ENCODE results near the gene PEX10.

Gene PEX10

DNA sequence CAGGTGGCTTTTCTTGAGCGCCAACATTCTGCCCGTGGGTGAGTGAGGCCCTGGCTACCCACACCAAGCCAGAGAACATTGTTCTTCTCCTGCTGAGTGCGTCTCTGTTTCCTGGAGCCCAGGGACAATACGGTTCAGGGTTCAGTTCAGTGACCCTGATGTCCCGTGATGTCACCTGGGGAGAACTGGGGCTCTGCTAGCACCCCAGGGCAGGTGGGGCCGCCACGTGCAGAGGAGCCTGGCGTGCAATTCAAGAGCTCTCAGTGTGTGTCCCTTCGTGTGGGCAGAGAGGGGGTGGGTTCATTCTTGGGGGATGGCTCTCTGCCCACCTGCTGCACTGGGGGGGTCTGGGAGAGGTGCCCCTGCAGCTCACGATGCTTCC is 18.2 kb upstream of the PEX10 start:
- Histone ChIP-seq H3K9me3 (ENCODE audit: control insufficient read depth, low read length) (no peaks in the 10 kb centered on the region), H3K27ac (no peak overlapping the region), H3K4me3 (ENCODE audit: low read depth, low read length) (no peak overlapping the region), H3K4me1 (no peaks in the 10 kb centered on the region), H3K27me3 (ENCODE audit: control insufficient read depth, insufficient read depth, low read length) (peaks cover 5% of the 10 kb centered on the region), H3K9ac (no peak overlapping the region), H3K36me3 (ENCODE audit: control insufficient read depth, insufficient read depth, low read length) (no peaks in the 10 kb centered on the region), H3K4me2 (ENCODE audit: low read length) (no peak overlapping the region), H3K79me2 (no peaks in the 10 kb centered on the region), H2AFZ (no peak overlapping the region)
- TF ChIP-seq, protein P1, sequence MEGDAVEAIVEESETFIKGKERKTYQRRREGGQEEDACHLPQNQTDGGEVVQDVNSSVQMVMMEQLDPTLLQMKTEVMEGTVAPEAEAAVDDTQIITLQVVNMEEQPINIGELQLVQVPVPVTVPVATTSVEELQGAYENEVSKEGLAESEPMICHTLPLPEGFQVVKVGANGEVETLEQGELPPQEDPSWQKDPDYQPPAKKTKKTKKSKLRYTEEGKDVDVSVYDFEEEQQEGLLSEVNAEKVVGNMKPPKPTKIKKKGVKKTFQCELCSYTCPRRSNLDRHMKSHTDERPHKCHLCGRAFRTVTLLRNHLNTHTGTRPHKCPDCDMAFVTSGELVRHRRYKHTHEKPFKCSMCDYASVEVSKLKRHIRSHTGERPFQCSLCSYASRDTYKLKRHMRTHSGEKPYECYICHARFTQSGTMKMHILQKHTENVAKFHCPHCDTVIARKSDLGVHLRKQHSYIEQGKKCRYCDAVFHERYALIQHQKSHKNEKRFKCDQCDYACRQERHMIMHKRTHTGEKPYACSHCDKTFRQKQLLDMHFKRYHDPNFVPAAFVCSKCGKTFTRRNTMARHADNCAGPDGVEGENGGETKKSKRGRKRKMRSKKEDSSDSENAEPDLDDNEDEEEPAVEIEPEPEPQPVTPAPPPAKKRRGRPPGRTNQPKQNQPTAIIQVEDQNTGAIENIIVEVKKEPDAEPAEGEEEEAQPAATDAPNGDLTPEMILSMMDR (IDR thresholded peaks at IDR 0.05): no peak

GRCh38 chr1:2429780-2430591 is 17.6 kb upstream of the PEX10 start:
- TF ChIP-seq, protein P1 (IDR thresholded peaks at IDR 0.05): no peak
- Histone ChIP-seq H3K4me1 (no peaks in the 10 kb centered on the region), H3K27me3 (ENCODE audit: control insufficient read depth, insufficient read depth, low read length) (peaks cover 5% of the 10 kb centered on the region), H3K79me2 (no peaks in the 10 kb centered on the region), H3K4me2 (ENCODE audit: low read length) (no peak overlapping the region), H3K4me3 (ENCODE audit: low read depth, low read length) (no peak overlapping the region), H3K36me3 (ENCODE audit: control insufficient read depth, insufficient read depth, low read length) (no peaks in the 10 kb centered on the region), H3K9ac (no peak overlapping the region), H3K27ac (no peak overlapping the region), H3K9me3 (ENCODE audit: control insufficient read depth, low read length) (no peaks in the 10 kb centered on the region), H2AFZ (no peak overlapping the region)

DNA sequence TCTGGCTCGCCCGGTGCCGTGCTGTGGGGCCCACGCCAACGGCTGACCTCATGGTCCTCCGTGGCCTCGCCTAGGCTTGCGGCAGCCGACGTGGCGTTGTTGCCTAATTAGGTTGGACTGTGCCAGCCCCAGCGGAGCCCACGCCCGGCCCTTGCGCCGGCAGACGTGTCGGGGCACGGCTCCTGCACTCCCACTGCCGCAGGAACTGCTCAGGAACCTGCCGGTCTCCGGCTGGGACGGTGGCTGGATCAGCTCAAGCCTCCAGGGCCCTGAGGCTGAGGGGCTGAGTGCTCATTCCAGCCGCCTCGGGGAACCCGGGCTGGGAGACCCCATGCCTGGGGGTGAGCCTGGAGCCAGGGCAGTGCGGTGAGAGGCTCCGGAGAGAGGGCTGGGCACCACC is 16.1 kb upstream of the PEX10 start:
- H3K27me3 ChIP-seq (ENCODE audit: control insufficient read depth, insufficient read depth, low read length): no peaks in the 10 kb centered on the region
- H3K27ac ChIP-seq: no peak overlapping the region
- no peak overlapping the region for H3K4me3 ChIP-seq (ENCODE audit: low read depth, low read length)
- no peak overlapping the region for H3K4me2 ChIP-seq (ENCODE audit: low read length)
- H3K36me3 ChIP-seq (ENCODE audit: control insufficient read depth, insufficient read depth, low read length): no peaks in the 10 kb centered on the region
- no peaks in the 10 kb centered on the region for H3K9me3 ChIP-seq (ENCODE audit: control insufficient read depth, low read length)
- H3K9ac ChIP-seq: no peak overlapping the region
- H3K79me2 ChIP-seq: no peaks in the 10 kb centered on the region
- H2AFZ ChIP-seq: no peak overlapping the region
- H3K4me1 ChIP-seq: no peaks in the 10 kb centered on the region
- TF ChIP-seq, protein P1 (IDR thresholded peaks at IDR 0.05): no peak

DNA sequence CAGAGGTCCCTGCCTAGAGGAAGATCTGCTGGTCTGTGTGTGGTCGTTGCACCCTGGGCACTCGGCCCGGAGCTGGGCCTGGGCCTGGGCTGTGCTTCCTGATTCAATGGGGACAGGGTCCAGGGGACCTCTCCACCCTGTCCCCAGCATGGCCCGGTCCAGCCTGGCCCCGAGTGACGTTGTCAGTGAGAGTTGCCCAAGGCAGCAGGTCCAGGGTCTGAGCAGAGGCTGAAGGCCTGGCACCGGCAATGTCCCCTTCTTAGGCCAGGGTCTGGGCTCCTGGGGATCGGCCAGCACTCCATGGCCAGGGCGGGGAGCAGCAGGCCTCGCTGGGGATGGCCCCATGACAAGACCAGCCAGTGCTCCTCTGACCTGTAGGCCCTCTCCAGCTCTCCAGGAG is 15.6 kb upstream of the PEX10 start:
- H3K4me3 ChIP-seq (ENCODE audit: low read depth, low read length): no peak overlapping the region
- H3K4me1 ChIP-seq: no peaks in the 10 kb centered on the region
- no peaks in the 10 kb centered on the region for H3K79me2 ChIP-seq
- H3K27ac ChIP-seq: no peak overlapping the region
- H2AFZ ChIP-seq: no peak overlapping the region
- no peaks in the 10 kb centered on the region for H3K9me3 ChIP-seq (ENCODE audit: control insufficient read depth, low read length)
- H3K9ac ChIP-seq: no peak overlapping the region
- H3K36me3 ChIP-seq (ENCODE audit: control insufficient read depth, insufficient read depth, low read length): no peaks in the 10 kb centered on the region
- H3K27me3 ChIP-seq (ENCODE audit: control insufficient read depth, insufficient read depth, low read length): no peaks in the 10 kb centered on the region
- TF ChIP-seq, protein P1 (IDR thresholded peaks at IDR 0.05): no peak
- no peak overlapping the region for H3K4me2 ChIP-seq (ENCODE audit: low read length)

DNA sequence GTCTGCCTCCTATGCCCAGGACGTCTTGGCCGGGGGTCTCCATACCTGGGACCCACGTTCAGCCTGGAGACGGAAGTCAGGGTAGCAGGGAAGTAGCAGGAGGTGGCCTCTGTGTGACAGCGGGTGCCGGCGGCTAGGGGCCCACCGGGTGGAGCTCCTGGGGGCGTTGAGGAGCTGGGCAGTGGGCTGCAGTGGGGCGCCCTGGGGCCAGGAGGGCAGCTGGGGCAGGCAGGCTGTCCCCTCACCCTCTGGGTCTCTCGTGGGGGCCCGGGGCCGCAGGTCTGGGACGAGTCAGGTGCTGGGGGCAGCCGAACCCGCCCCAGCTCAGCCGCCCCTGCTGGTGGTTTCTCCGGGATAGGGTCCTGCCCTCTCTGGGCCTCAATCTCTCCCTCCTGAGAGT is 14.7 kb upstream of the PEX10 start:
- H3K27ac ChIP-seq: no peak overlapping the region
- no peak overlapping the region for H2AFZ ChIP-seq
- no peak overlapping the region for H3K9ac ChIP-seq
- H3K36me3 ChIP-seq (ENCODE audit: control insufficient read depth, insufficient read depth, low read length): no peaks in the 10 kb centered on the region
- H3K27me3 ChIP-seq (ENCODE audit: control insufficient read depth, insufficient read depth, low read length): no peaks in the 10 kb centered on the region
- no peaks in the 10 kb centered on the region for H3K4me1 ChIP-seq
- no peaks in the 10 kb centered on the region for H3K79me2 ChIP-seq
- H3K9me3 ChIP-seq (ENCODE audit: control insufficient read depth, low read length): no peaks in the 10 kb centered on the region
- H3K4me2 ChIP-seq (ENCODE audit: low read length): no peak overlapping the region
- TF ChIP-seq, protein P1 (IDR thresholded peaks at IDR 0.05): no peak
- H3K4me3 ChIP-seq (ENCODE audit: low read depth, low read length): no peak overlapping the region
